ENCODE data around the gene GPT2. TPM values are rescaled to one million over a fixed set of nuclear protein-coding genes. Genes with fewer than 3 reads are reported as not detected.
A peak's percentile ranks its signal among the peaks of the same experiment; 100 is the strongest.

The GPT2 gene
- total RNA-seq, 1 donor from 2014 or later, result 7.9 TPM

DNA sequence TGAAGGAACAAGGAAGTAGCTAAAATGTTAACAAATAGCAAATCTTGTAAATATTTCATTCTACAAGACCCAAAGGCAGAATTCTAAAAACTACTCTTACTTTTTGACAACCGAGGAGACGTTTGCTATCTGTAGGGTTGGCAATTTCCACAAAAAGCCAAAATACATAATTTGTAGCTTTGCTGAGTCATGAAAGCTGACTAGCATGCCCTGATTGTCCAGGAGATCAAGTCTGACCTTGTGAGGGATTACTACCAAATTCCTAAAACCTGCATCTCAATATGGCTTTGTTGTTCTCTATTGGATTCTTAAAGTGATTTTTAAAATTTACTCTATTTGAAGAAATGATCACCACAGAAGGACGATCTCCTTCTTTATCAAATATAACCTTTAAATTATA, 78.5 kb downstream of the GPT2 start:
- Histone ChIP-seq H3K36me3 (peaks cover 89 to 90% of the 10 kb centered on the region in 2 donors), H3K4me3 (no peak overlapping the region), H3K27me3 (no peaks in the 10 kb centered on the region), H3K4me1 (no peaks in the 10 kb centered on the region), H3K9me3 (no peaks in the 10 kb centered on the region), H3K27ac (no peak overlapping the region)
- intact Hi-C loops (cut with DNase I), result no loop called here
- no peak for TF ChIP-seq CTCF (IDR thresholded peaks at IDR 0.05)
- no peak for DNase-seq (ENCODE audit: low spot score in 2 of 2)

GRCh38 chr16:46968063-46968435, 83.9 kb downstream of the GPT2 start:
- no peak overlapping the region for H3K27ac ChIP-seq
- no peak for TF ChIP-seq CTCF (IDR thresholded peaks at IDR 0.05)
- intact Hi-C loops (cut with DNase I), result no loop called here
- H3K4me3 ChIP-seq, result no peak overlapping the region
- H3K36me3 ChIP-seq, result peaks cover 63 to 68% of the 10 kb centered on the region in 2 donors
- no peaks in the 10 kb centered on the region for H3K27me3 ChIP-seq
- no peaks in the 10 kb centered on the region for H3K9me3 ChIP-seq
- DNase-seq (ENCODE audit: low spot score in 2 of 2), result no peak
- peaks cover 3 to 9% of the 10 kb centered on the region in 2 donors for H3K4me1 ChIP-seq

DNA sequence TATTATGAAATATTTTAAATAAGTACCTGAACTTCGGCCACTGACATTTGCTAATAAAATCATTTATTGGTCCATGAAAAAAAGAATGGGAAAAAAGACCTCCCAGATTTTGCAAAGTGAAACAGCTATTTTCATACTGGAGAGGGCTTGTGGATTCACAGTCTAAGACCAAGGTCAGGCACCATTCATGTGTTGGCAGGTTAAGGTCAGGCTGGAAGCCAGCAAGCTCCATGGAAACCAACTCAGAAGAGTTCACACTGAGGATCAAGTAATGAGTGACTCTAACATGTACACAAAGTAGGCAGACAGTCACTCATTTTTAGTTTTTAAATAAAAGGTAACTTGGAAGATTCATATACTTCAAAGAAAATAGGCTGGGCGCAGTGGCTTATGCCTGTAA, 85.9 kb downstream of the GPT2 start:
- no peak for TF ChIP-seq CTCF (IDR thresholded peaks at IDR 0.05)
- Histone ChIP-seq H3K27ac (no peak overlapping the region), H3K36me3 (peaks cover 44 to 50% of the 10 kb centered on the region in 2 donors), H3K4me1 (peaks cover 10 to 15% of the 10 kb centered on the region in 2 donors), H3K4me3 (no peak overlapping the region), H3K27me3 (no peaks in the 10 kb centered on the region), H3K9me3 (no peaks in the 10 kb centered on the region)
- DNase-seq (ENCODE audit: low spot score in 2 of 2), result no peak
- intact Hi-C loops (cut with DNase I), result loop anchor here (5.0 to 10.0 kb wide), 2 partner anchors 283 to 1655 kb away; partner anchors contain the start of genes ORC6 and VPS35

DNA sequence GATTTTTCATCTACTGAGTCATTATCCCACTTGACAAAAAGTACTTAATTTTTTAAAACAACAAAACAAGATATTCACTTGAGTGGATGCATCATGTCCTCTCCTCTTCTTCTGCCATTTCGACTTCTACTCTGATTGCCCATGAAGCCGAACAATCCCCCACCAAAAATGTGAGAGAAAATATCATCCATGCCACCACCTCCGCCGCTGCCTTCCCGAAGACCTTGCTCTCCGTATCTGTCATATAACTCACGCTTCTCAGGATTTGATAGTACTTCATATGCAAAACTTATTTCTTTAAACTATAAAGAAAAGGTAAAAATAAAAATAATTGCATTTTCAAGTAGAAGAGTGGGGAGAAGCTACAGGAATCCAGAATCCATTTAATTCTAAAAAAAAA, 87.1 kb downstream of the GPT2 start:
- no peak overlapping the region for H3K4me3 ChIP-seq
- intact Hi-C loops (cut with DNase I), result loop anchor here (5.0 to 10.0 kb wide), 2 partner anchors 284 to 1654 kb away; partner anchors contain the start of genes ORC6 and VPS35

DNA sequence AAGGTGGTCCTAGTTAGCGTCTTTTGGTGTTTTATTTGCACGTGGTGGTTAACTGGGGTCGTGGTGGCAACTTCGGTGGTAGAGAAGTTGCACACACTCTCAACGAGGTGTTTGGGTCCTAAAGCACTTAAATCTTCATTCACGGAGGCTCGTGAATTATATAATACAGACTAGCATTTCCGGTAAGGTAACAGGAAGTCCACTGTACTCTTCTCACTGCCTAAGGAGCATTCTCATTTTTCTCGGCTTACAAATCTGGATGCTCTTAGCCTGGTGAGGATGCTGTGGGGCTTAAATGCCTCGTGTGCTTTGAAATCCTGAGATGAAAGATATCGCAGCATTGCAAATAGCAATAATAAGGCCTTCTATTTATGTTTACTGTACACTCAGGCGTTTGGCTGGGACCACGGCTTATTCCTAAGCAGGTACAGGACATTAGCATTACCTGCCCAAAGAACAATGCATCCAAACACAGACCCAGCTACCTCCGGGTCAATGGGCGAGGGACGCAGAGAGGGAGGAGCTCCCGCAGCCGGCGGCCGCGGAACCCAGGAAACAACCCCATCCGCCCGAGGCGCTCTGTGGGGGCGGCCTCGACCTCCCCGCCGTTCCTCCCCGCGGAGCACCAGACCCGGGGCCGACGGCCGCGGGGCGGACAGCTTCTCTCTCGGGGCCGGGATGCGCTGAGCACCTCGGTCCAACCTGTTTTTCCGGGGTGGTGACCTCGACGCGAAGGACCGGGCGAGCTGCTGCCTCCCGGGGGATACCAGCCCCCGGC, 88.5 kb downstream of the GPT2 start:
- TF ChIP-seq CTCF (IDR thresholded peaks at IDR 0.05), result no peak

More for the DNA sequence above, 87.1 kb downstream of the GPT2 start:
- no peak for DNase-seq (ENCODE audit: low spot score in 2 of 2)
- peaks cover 10 to 15% of the 10 kb centered on the region in 2 donors for H3K4me1 ChIP-seq
- H3K36me3 ChIP-seq, result peaks cover 32 to 38% of the 10 kb centered on the region in 2 donors
- no peak overlapping the region for H3K27ac ChIP-seq
- no peak for TF ChIP-seq CTCF (IDR thresholded peaks at IDR 0.05)
- H3K27me3 ChIP-seq, result no peaks in the 10 kb centered on the region
- H3K9me3 ChIP-seq, result no peaks in the 10 kb centered on the region

More for the DNA sequence above, 88.5 kb downstream of the GPT2 start:
- peak in 1 of 2 donors; percentile 69 for DNase-seq (ENCODE audit: low spot score in 2 of 2)
- Histone ChIP-seq H3K4me3 (peak overlapping the region; percentile 87), H3K36me3 (peaks cover 20 to 25% of the 10 kb centered on the region in 2 donors), H3K4me1 (peaks cover 10 to 15% of the 10 kb centered on the region in 2 donors), H3K9me3 (no peaks in the 10 kb centered on the region), H3K27ac (peak overlapping the region; percentile 93 to 96), H3K27me3 (no peaks in the 10 kb centered on the region)
- intact Hi-C loops (cut with DNase I), result loop anchor here (1.0 to 10.0 kb wide), 6 partner anchors 66 to 1652 kb away; partner anchors contain the start of genes C16orf87, GPT2, ITFG1 and ORC6
